CD14-positive monocyte (primary cell): ENCODE data around the gene TMEM184B. TPM values are rescaled to one million over a fixed set of nuclear protein-coding genes. Genes with fewer than 3 reads are reported as not detected.

Experiments used
- DNase-seq, 3 donors: peaks; one replicate each; pipeline ENCODE4 v3.0.0-alpha.2; 2011 to 2022
- H2AFZ ChIP-seq: 2 replicates; pipeline ENCODE4 v1.6.0; 2012; ENCODE audit warnings: mild to moderate bottlenecking, low read depth, low read length, inconsistent platforms; ENCODE audit not compliant: insufficient read depth, poor library complexity, severe bottlenecking
- H3K27ac ChIP-seq, 2 donors: 1 replicate in 1 of 2; 2 replicates in 1 of 2; pipeline ENCODE4 v1.5.1; 2012 to 2013; ENCODE audit warnings: low read length in 2 of 2, control low read depth in 1 of 2, inconsistent platforms in 1 of 2, low read depth in 1 of 2, mild to moderate bottlenecking in 1 of 2
- H3K27me3 ChIP-seq, 2 donors: one replicate each; pipeline versions ENCODE4 v1.6.0 to v1.6.1; 2011 to 2013; ENCODE audit warnings: low read length in 2 of 2; ENCODE audit not compliant: control insufficient read depth in 2 of 2, insufficient read depth in 2 of 2
- H3K36me3 ChIP-seq, 2 donors: replicated peaks in 1 of 2; 1 replicate in 1 of 2; 2 replicates in 1 of 2; pipeline versions ENCODE4 v1.5.1 to v1.6.1; 2012 to 2013; ENCODE audit warnings: low read length in 2 of 2, control low read depth in 1 of 2, inconsistent platforms in 1 of 2, mild to moderate bottlenecking in 1 of 2; ENCODE audit not compliant: insufficient read depth in 2 of 2, control insufficient read depth in 1 of 2
- H3K4me1 ChIP-seq, 2 donors: 1 replicate in 1 of 2; 2 replicates in 1 of 2; pipeline versions ENCODE4 v1.5.1 to v1.6.1; 2012 to 2013; ENCODE audit warnings: low read length in 2 of 2, control low read depth in 1 of 2, inconsistent platforms in 1 of 2, mild to moderate bottlenecking in 1 of 2, moderate library complexity in 1 of 2; ENCODE audit not compliant: insufficient read depth in 2 of 2, control insufficient read depth in 1 of 2
- H3K4me2 ChIP-seq: replicated peaks from 2 replicates; pipeline ENCODE3; 2012; ENCODE audit warnings: low read length, moderate library complexity, mild to moderate bottlenecking; ENCODE audit not compliant: poor library complexity, severe bottlenecking; ENCODE audit errors: extremely low read depth
- H3K4me3 ChIP-seq, 3 experiments: fragments of 200-600 bp in 1 of 3; sonication (generic) in 1 of 3; replicated peaks in 1 of 3; 1 replicate in 2 of 3; 2 replicates in 1 of 3; pipeline ENCODE4 v1.5.1; 2011 to 2013; ENCODE audit warnings: low read length in 3 of 3, mild to moderate bottlenecking in 3 of 3, control low read depth in 2 of 3, low read depth in 2 of 3, inconsistent platforms in 1 of 3, moderate library complexity in 1 of 3
- H3K79me2 ChIP-seq: 2 replicates; pipeline ENCODE4 v1.6.0; 2012; ENCODE audit warnings: mild to moderate bottlenecking, control low read depth, inconsistent platforms, low read length, moderate library complexity; ENCODE audit not compliant: insufficient read depth
- H3K9ac ChIP-seq: 2 replicates; pipeline ENCODE4 v1.6.0; 2017; ENCODE audit warnings: low read length, mild to moderate bottlenecking; ENCODE audit not compliant: insufficient read depth, poor library complexity, severe bottlenecking
- H3K9me3 ChIP-seq, 2 donors: replicated peaks in 1 of 2; 1 replicate in 1 of 2; 2 replicates in 1 of 2; pipeline versions ENCODE4 v1.5.1 to v1.6.1; 2012 to 2013; ENCODE audit warnings: low read length in 2 of 2, control low read depth in 1 of 2; ENCODE audit not compliant: control insufficient read depth in 1 of 2, insufficient read depth in 1 of 2
- H4K20me1 ChIP-seq: 2 replicates; pipeline ENCODE4 v1.6.0; 2012; ENCODE audit warnings: mild to moderate bottlenecking, low read length, control low read depth, moderate library complexity; ENCODE audit not compliant: insufficient read depth
- H3K27ac Mint-ChIP-seq, 7 donors: one replicate each; pipeline ENCODE4 v1.8.0; 2020; ENCODE audit warnings: mild to moderate bottlenecking in 7 of 7, mixed read lengths in 7 of 7, moderate library complexity in 6 of 7, inconsistent platforms in 2 of 7
- H3K27me3 Mint-ChIP-seq, 3 donors: one replicate each; pipeline ENCODE4 v1.8.0; 2021 to 2022; ENCODE audit warnings: low read depth in 3 of 3, mild to moderate bottlenecking in 3 of 3, mixed read lengths in 3 of 3, moderate library complexity in 3 of 3, inconsistent platforms in 1 of 3
- H3K36me3 Mint-ChIP-seq, 2 donors: one replicate each; pipeline ENCODE4 v1.8.0; 2020; ENCODE audit warnings: mixed read lengths in 2 of 2, inconsistent platforms in 1 of 2, mild to moderate bottlenecking in 1 of 2
- H3K4me1 Mint-ChIP-seq: one replicate; pipeline ENCODE4 v1.8.0; 2020; ENCODE audit warnings: mild to moderate bottlenecking, mixed read lengths
- H3K4me3 Mint-ChIP-seq, 2 donors: one replicate each; pipeline ENCODE4 v1.8.0; 2020; ENCODE audit warnings: mild to moderate bottlenecking in 2 of 2, mixed read lengths in 2 of 2, moderate library complexity in 1 of 2
- H3K9me3 Mint-ChIP-seq, 7 donors: one replicate each; pipeline ENCODE4 v1.8.0; 2020 to 2022; ENCODE audit warnings: mixed read lengths in 7 of 7, mild to moderate bottlenecking in 6 of 7, moderate library complexity in 6 of 7, inconsistent platforms in 2 of 7
- CTCF ChIP-seq: fragments of 200-600 bp; IDR thresholded peaks from one replicate; pipeline ENCODE4 v1.8.0; 2022; ENCODE audit warnings: antibody characterized with exemption, mild to moderate bottlenecking
- WGBS: methylation state at CpG from one replicate; pipeline ENCODE4 v1.1.5; 2013; ENCODE audit warnings: missing lambda C conversion rate; ENCODE audit not compliant: insufficient coverage; 5-methylcytosine and 5-hydroxymethylcytosine counted together
- intact Hi-C, 2 donors: fragments of 100-400 bp; cut with micrococcal nuclease; formaldehyde crosslinking; loops; one replicate each; pipeline versions ENCODE4 v1.15.0 to v1.15.1; 2023
- polyA plus RNA-seq, 3 donors: library from polyadenylated mRNA; depleted of rRNA in 1 of 3; unstranded in 2 of 3; stranded (reverse) in 1 of 3; fragments of 300-500 nt in 2 of 3; fragments of >200 nt in 1 of 3; fragmentation: Illumina TruSeq in 2 of 3; gene quantifications; 1 replicate in 2 of 3; 2 replicates in 1 of 3; pipeline ENCODE4 v1.2.3, GENCODE V29; 2012 to 2021

Gene TMEM184B
- polyA plus RNA-seq, 3 donors, result 7.4 to 17.7 (median 10.6) TPM

- H3K4me1 Mint-ChIP-seq, result peaks cover 9% of the 10 kb centered on the region
- Histone ChIP-seq H4K20me1 (peaks cover 35% of the 10 kb centered on the region), H3K4me3 (no peak overlapping the region), H3K4me2 (no peak overlapping the region), H3K27ac (no peak overlapping the region), H2AFZ (no peak overlapping the region), H3K9me3 (peaks cover 5 to 13% of the 10 kb centered on the region in 2 donors), H3K4me1 (peaks cover 0 to 5% of the 10 kb centered on the region in 2 donors), H3K36me3 (peaks cover 24 to 43% of the 10 kb centered on the region in 2 donors), H3K27me3 (no peaks in the 10 kb centered on the region), H3K79me2 (peaks cover 5% of the 10 kb centered on the region), H3K9ac (no peak overlapping the region)
- whole genome bisulfite sequencing, result 94% methylated on average over 23 of the region's 25 CpGs
- no peak for TF ChIP-seq CTCF
- intact Hi-C loops, result no loop called here
- H3K36me3 Mint-ChIP-seq, result peaks cover 34 to 50% of the 10 kb centered on the region in 2 donors
- no peak for DNase-seq
- H3K27me3 Mint-ChIP-seq, result peaks cover 0 to 2% (median 1%) of the 10 kb centered on the region in 3 donors
- H3K27ac Mint-ChIP-seq, result peak overlapping the region in 2 of 7 donors; percentile 42 to 48
- peaks cover 5 to 13% (median 9%) of the 10 kb centered on the region in 7 donors for H3K9me3 Mint-ChIP-seq
- H3K4me3 Mint-ChIP-seq, result no peak overlapping the region
Measured at GRCh38 chr22:38249803-38250642, 22.8 kb downstream of the TMEM184B start.

GRCh38 chr22:38249301-38249700 is 23.5 kb downstream of the TMEM184B start:
- no peak overlapping the region for H3K4me3 Mint-ChIP-seq
- Histone ChIP-seq H3K79me2 (peaks cover 5% of the 10 kb centered on the region), H4K20me1 (peaks cover 35% of the 10 kb centered on the region), H3K9me3 (peaks cover 5 to 13% of the 10 kb centered on the region in 2 donors), H2AFZ (no peak overlapping the region), H3K9ac (no peak overlapping the region), H3K4me1 (peaks cover 0 to 5% of the 10 kb centered on the region in 2 donors), H3K36me3 (peaks cover 29 to 50% of the 10 kb centered on the region in 2 donors), H3K27me3 (no peaks in the 10 kb centered on the region), H3K4me2 (no peak overlapping the region), H3K4me3 (no peak overlapping the region), H3K27ac (no peak overlapping the region)
- intact Hi-C loops, result no loop called here
- TF ChIP-seq CTCF, result no peak
- H3K36me3 Mint-ChIP-seq, result peaks cover 40 to 57% of the 10 kb centered on the region in 2 donors
- DNase-seq, result no peak
- H3K4me1 Mint-ChIP-seq, result peaks cover 9% of the 10 kb centered on the region
- H3K9me3 Mint-ChIP-seq, result peaks cover 5 to 13% (median 9%) of the 10 kb centered on the region in 7 donors
- H3K27ac Mint-ChIP-seq, result no peak overlapping the region
- peaks cover 0 to 2% (median 1%) of the 10 kb centered on the region in 3 donors for H3K27me3 Mint-ChIP-seq
- WGBS, result no CpG with 5 or more reads among the region's 3 CpGs
